Renal cortex interstitium (tissue), 11 donors: ENCODE data around the gene TRIM72. TPM values are rescaled to one million over a fixed set of nuclear protein-coding genes. Genes with fewer than 3 reads are reported as not detected.
"Not testable (repeated sequence)": the region's sequence is repeated elsewhere in the genome, so short reads cannot be mapped to it uniquely, and the experiment has no call there.

Experiments
- DNase-seq, 11 donors: peaks; one replicate each; pipeline ENCODE4 v3.0.0-alpha.2; 2013; ENCODE audit warnings: low read depth in 9 of 11, low spot score in 4 of 11; ENCODE audit errors: extremely low read depth in 1 of 11
- polyA plus RNA-seq, 3 donors: library from polyadenylated mRNA; unstranded; fragments of 120-200 nt; gene quantifications; one replicate each; pipeline ENCODE4 v1.2.1, GENCODE V29; 2013; ENCODE audit not compliant: insufficient read length in 3 of 3

Gene TRIM72
- polyA plus RNA-seq, 3 donors, result 0.09 to 0.18 (median 0.09) TPM

GRCh38 chr16:31242206-31242605, 28.3 kb downstream of the TRIM72 start:
- DNase-seq, result no peak

- no peak for DNase-seq
Measured at GRCh38 chr16:31243734-31244670, 30.1 kb downstream of the TRIM72 start.

- not testable (repeated sequence) for DNase-seq
Measured at GRCh38 chr16:31245598-31245997, 31.7 kb downstream of the TRIM72 start.

DNA sequence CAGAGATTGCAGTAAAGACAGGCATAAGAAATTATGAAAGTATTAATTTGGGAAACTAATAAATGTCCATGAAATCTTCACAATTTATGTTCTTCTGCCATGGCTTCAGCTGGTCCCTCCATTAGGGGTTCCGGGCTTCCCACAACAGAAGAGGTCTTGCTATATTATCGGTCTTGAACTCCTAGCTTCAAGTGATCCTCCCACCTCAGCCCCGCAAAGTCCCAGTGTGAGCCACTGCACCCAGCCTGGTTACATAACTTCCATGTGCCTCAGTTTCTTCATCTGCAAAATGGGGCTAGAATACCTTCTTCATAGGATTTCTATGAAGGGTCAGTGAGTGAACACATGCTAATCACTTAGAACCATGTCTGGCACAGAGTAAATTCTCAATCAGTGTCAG, 32.4 kb downstream of the TRIM72 start:
- no peak for DNase-seq

DNA sequence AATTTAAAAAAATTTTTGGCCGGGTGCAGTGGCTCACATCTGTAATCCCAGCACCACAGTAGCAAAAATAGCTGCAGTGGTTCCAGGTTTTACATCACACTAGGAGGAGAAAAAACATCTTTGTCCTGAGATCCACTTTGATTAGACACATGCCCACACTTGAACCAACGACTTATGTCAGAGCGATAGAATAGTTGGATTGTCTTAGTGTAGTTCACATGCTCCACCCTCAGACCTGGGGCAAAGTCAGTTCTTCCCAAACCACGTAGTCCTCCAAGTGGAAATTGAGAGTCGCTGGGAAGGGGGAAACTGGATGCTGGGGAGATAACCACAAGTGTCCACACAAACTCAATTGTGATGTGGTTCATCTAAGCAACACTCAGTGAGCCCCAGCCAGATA, 34.4 kb downstream of the TRIM72 start:
- DNase-seq, result no peak

GRCh38 chr16:31250782-31251384, 37.0 kb downstream of the TRIM72 start:
- DNase-seq, result no peak

- no peak for DNase-seq
Measured at GRCh38 chr16:31251435-31251834, 37.5 kb downstream of the TRIM72 start.

DNA sequence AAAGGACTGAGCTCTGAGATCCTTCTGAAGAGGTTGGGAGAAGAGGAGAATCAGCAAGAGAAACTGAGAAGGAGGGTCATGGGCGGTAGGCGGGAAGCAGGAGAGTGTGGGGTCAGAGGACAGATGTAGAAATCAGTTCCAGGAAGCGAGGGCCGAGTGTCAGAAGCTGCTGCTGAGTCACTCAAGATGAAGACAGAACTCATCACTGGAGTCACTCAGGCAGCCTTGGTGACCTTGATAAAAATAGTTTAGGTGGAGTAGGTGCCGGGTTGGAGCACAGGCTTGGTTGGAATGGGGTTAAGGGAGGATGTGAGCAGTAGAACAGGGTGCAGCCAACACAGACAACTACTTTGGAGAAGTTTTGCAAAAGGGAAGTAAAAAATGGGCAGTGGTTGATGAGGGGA, 39.7 kb downstream of the TRIM72 start:
- no peak for DNase-seq

DNA sequence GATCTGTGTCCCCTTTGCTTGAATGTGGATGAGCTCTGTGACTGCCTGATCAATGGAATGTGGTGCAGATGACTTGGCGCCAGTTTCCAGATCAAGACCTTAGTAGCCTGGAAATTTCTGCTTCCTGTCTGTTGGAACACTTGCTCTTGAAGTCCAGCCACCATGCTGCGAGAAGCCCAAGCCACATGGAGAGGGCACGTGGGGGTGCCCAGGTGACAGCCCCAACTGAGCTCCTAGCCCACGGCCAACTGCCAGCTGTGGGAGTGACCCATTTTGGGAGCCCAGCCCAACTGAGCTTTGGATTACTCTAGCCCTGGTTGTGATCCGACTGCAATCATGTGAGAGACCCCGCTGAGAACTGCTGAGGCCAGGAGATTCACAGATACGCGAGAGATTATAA, 42.5 kb downstream of the TRIM72 start:
- DNase-seq, result no peak

DNA sequence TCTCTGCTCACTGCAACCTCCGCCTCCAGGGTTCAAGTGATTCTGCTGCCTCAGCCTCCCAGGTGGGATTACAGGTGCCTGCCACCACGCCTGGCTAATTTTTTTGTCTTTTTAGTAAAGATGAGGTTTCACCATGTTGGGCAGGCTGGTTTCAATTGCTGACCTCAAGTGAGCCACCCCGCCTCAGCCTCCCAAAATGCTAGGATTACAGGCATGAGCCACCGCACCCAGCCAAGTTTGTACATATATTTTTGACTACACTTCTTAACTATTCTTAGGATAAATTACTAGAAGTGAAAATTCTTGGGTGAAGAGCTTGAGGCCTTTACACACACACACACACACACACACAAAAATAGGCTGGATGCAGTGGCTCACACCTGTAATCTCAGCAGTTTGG, 44.4 kb downstream of the TRIM72 start:
- DNase-seq, result no peak

GRCh38 chr16:31260136-31260931, 46.4 kb downstream of the TRIM72 start:
- DNase-seq, result no peak

GRCh38 chr16:31262084-31262483, 48.2 kb downstream of the TRIM72 start:
- no peak for DNase-seq

- DNase-seq, result no peak
Measured at GRCh38 chr16:31265329-31266245, 51.7 kb downstream of the TRIM72 start.

- no peak for DNase-seq
Measured at GRCh38 chr16:31267332-31268032, 53.6 kb downstream of the TRIM72 start.

GRCh38 chr16:31268033-31268365, 54.1 kb downstream of the TRIM72 start:
- DNase-seq, result no peak

- no peak for DNase-seq
Measured at GRCh38 chr16:31268891-31269290, 55.0 kb downstream of the TRIM72 start.

DNA sequence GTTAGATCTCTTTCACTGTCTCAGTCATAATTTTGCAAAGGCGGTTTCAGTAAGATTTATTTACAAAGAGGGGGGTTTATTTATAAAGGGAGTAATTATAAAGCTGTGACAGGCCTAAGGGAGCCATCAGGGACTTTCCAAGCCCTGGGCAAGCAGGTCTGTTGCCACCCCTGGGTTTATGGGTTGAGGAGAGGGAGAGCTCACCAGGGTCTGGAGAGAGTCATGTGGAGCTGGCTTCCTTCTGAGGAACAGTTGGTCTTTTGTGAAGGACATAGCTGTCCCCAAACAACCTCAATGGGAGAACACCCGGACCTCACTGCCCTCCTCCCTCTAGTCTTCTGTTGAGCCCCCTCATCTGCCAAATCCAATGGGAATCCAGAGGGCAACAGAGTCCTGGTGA, 55.6 kb downstream of the TRIM72 start:
- DNase-seq, result no peak

- DNase-seq, result not testable (repeated sequence)
Measured at GRCh38 chr16:31269973-31270372, 56.1 kb downstream of the TRIM72 start.
